NCI-H2029 treated with DMSO at 0.1 percent for 48 hours (cell line): ENCODE data around the gene SCARF1.
"Not testable (repeated sequence)": the region's sequence is repeated elsewhere in the genome, so short reads cannot be mapped to it uniquely, and the experiment has no call there.

Source experiments
- DNase-seq: peaks from one replicate; lab custom pipeline; 2025; lab: John Stamatoyannopoulos, UW

SCARF1 gene

DNA sequence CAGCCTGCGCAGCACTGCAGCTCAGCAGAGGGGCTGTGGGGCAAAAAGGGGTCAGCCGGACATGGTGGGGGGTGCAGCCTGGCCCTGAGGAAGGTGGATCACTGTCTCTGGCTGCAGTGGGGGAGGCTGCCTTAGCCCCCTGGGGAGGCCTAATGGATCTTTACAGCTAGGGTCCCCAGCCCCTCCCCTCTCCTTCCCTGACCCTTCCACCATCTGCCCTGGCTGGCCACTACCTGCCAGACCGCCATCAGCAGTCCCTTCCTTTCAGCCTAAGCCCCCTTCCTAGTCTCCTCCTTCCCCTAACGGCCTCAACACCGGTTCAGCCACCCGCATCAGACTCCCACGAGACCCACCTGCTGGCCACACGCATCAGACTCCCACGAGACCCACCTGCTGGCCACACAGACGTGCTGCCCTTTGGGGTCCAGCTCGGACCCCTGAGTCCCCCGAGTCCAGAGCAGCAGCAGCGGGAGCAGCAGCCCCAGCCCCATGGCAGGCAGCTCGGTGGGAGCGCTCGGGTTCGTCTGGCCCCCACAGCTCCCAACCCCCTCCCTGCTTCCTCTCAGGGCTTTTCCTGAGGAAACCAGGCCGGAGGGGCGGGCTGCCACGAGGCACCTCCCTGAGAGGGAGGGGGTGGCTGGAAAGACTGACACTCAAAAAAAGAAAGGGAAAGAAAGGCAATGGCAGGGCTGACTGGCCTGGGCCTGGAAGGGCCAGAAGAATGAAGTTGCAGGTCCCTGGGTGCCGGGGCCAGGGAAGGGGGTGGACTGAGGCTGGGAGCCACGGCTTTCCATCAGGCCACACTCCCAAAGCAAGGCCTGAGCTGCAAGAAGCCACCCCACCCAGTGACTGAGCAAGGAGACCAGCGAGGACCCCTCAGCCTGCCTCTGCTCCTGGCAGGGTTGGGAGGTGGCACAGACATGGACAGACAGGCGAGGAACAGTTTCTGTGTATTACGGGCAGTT, at the start of gene SCARF1:
TSS of gene SCARF1 (minus strand) at position 526 of the 965 bp plus-strand sequence. CDS start at position 491, 35 bp downstream.
- DNase-seq = no peak

DNA sequence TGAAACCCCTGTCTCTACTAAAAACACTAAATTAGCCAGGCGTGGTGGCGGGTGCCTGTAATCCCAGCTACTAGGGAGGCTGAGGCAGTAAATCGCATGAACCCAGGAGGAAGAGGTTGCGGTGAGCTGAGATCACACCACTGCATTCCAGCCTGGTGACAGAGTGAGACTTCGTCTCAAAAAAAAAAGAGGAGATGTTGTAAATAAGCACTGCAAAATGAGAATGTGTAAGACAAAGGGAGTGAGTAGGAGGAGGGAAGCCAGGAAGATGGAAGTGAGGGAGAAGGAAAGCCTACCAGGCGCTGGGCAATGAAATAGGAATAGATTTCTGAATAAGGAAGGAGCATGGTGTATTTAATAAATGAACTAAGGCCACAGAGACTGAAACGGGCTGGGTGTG, 47.8 kb upstream of the SCARF1 start:
- no peak for DNase-seq

GRCh38 chr17:1690544-1691221, 45.2 kb upstream of the SCARF1 start:
- DNase-seq = no peak

DNA sequence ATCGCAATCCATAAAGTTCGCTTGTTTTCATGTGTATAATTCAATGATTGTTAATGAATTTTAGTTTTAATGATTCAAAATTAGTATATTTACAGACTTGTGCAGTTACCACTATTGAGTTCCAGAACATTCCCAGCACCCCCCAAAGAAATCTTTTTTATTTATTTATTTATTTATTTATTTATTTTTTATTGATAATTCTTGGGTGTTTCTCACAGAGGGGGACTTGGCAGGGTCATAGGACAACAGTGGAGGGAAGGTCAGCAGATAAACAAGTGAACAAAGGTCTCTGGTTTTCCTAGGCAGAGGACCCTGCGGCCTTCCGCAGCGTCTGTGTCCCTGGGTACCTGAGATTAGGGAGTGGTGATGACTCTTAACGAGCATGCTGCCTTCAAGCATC, 42.9 kb upstream of the SCARF1 start:
- not testable (repeated sequence) for DNase-seq

GRCh38 chr17:1686086-1686485, 40.6 kb upstream of the SCARF1 start:
- DNase-seq = no peak

GRCh38 chr17:1684378-1685189, 39.1 kb upstream of the SCARF1 start, which contains the start of gene PRPF8:
Gene PRPF8, minus strand, starts transcription at chr17:1684867. Its CDS starts 296 bp downstream, at chr17:1684571.
- peak; percentile 83 for DNase-seq

GRCh38 chr17:1683459-1683858, 37.9 kb upstream of the SCARF1 start:
- DNase-seq = no peak

DNA sequence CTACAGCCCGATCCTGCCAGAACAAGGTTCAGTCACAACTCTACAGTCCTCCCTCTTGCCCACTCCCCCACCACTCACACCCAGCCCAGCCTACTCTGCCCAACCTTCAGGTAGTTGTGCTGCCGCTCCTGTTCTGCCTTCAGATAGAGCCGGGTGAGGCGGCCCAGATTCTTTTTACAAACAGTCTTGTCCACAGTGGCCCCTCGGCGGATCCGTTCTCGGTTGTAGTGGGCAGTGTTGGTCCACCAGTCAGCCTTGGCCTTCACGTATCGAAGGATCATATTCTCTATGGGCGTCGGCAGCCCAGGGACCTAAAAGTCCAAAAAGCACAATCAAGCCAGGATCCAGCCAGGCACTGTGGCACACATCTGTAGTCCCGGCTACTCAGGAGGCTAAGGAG, 30.9 kb upstream of the SCARF1 start:
- no peak for DNase-seq

DNA sequence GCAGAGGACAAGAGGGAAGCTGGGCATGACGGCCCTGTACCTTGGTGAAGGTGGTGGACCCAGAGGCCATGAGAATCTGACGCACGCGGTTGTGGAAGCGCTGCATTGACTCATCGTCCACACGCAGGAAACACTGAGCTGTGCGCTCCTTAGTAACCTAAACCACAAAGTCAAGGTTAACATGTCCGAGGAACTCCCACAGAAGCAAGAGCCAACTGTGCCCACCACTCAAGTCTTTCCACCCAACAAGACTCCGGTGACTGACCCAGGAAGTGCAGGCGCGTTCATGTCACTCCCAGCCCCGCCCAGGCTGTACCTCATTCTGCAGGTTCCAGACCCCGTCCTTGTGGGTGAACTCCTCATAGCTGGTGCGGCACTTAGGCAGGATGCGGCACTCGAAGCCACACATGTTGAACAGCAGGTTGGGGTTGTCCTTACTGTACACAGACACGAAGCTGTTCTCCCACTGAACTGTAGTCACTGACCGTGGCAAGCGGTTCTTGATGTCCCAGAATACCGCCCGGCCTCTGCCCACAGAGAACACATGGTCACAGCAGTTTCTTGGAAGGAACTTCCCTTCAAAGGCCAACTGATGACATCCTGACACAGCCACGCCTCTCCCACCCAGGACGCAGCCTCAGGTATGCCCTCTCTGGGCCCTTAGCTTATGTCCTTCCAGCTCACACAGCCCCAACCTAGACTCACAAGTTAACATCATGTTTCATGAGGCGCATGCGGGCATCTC, 27.7 kb upstream of the SCARF1 start:
- DNase-seq = no peak

DNA sequence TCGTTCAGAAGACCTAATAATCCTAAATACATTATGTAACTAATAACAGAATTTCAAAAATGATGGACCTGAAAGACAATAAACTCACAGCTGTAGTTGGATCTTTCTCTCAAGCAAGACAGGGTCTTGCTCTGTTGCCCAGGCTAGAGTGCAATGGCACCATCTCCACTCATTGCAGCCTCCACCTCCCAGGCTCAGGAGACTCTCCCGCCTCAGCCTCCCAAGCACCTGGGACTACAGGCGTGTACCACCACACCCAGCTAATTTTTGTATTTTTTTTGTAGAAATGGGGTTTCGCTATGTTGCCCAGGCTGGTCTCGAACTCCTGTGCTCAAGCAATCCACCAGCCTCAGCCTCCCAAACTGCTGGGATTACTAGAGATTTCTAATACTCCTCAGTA, 18.4 kb upstream of the SCARF1 start:
- DNase-seq = not testable (repeated sequence)

GRCh38 chr17:1661045-1661444, 15.5 kb upstream of the SCARF1 start:
- DNase-seq = no peak

- no peak for DNase-seq
These were observed 12.6 kb upstream of the SCARF1 start for GRCh38 chr17:1658100-1658499.

DNA sequence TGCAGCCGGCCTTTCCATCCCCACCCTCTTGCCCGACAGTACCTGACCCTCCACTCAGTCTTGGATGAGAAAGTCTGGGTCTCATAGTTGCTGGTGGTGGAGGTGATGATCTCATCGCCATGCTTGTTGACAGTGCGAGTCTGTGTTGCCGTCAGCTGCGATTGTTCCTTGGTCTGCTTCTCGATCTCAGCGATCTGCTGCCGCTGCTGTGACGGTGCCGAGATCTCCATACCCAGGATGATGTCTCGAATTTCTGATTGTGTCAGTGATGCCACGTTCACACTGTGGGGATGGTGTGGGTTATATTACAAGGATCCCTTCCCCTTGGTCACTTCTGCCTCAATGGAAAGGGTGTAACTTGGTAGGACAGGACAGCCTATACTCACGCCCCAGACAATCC, 8.2 kb upstream of the SCARF1 start:
- DNase-seq = no peak

GRCh38 chr17:1652794-1653193, 7.3 kb upstream of the SCARF1 start:
- DNase-seq = not testable (repeated sequence)

- no peak for DNase-seq
These were observed 6.0 kb upstream of the SCARF1 start for GRCh38 chr17:1651559-1651844.

GRCh38 chr17:1650731-1651558, 5.4 kb upstream of the SCARF1 start:
- no peak for DNase-seq

DNA sequence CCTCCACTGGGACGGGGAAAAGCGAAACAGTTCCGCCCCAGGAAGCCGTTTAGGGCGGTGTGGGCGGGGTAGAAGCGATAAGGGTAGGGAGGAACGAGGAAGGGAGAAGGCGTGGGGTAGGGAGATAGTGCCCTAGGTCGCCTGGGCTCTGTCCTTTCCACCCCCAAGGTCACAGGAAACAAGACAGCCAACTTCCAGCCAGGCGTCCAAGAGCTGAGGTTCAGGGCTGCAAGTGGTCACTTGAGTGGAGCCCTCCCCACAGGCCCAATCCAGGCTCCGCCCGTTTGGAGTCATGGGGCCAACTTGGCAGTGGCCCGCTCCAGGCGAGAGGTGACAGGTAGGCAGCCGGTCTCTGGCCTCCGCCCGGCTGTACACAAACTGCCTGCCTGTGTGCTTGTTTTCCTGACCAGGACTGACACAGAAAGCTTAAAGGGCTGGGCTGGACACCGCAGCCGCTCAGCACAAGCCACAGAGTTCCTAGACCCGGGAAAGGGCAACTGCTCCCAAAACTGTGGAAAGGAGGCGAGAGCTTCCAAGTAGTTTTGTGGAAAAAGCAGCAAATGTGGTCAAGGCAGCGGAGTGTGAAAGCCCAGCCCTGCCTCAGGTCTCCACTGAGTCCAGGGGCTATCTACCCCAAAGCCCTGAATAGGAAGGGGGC, 4.4 kb upstream of the SCARF1 start, which contains the start of gene RILP:
TSS of gene RILP (minus strand) at position 23 of the 658 bp plus-strand sequence. CDS start 62 bp downstream, outside the sequence.
- no peak for DNase-seq

GRCh38 chr17:1648963-1649843, 3.7 kb upstream of the SCARF1 start:
- no peak for DNase-seq
